Cortex of kidney (tissue), 1 donor: ENCODE results near the gene MRPL37.
"Not testable (repeated sequence)": the region's sequence is repeated elsewhere in the genome, so short reads cannot be mapped to it uniquely, and the experiment has no call there.

ENCODE experiments used
- DNase-seq: peaks from one replicate; lab custom pipeline; 2025; lab: John Stamatoyannopoulos, UW

Gene MRPL37

GRCh38 chr1:54199765-54200518 is at the start of gene MRPL37, which contains the start of gene CYB5RL:
Gene MRPL37, plus strand, starts transcription at chr1:54200167. Its CDS starts 77 bp downstream, at chr1:54200244.
Gene CYB5RL, minus strand, starts transcription at chr1:54200030. Its CDS starts 4,414 bp downstream, at chr1:54195616.
- no peak for DNase-seq

- DNase-seq: no peak
Observed at GRCh38 chr1:54151013-54151412, 49.0 kb upstream of the MRPL37 start.

DNA sequence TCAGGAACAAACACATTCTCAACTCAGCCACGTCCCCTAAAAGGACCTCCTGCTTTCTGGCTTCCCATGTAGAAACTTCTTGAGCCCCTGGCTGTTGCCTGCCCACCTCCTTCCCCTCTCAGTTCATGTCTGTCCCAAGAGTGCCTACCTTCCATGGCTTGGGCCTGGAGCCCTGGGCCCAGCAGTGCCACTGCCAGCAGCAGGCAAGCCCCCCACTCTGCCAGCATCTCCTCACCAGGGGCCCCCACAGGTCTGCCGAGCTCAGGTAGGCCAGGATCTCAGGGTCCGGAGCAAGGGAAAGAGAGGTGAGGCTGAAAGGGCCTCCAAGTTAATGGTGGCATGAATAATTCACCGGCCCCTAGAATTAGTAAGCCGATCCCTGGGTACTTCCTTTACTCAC is 47.3 kb upstream of the MRPL37 start, which contains the start of gene CDCP2:
Gene CDCP2 (minus strand): TSS at position 305 of the 400 bp plus-strand sequence. CDS start 78 bp downstream, at position 227.
- no peak for DNase-seq

GRCh38 chr1:54153535-54154439 is 46.2 kb upstream of the MRPL37 start:
- no peak for DNase-seq

GRCh38 chr1:54156201-54156600 is 43.8 kb upstream of the MRPL37 start:
- no peak for DNase-seq

DNA sequence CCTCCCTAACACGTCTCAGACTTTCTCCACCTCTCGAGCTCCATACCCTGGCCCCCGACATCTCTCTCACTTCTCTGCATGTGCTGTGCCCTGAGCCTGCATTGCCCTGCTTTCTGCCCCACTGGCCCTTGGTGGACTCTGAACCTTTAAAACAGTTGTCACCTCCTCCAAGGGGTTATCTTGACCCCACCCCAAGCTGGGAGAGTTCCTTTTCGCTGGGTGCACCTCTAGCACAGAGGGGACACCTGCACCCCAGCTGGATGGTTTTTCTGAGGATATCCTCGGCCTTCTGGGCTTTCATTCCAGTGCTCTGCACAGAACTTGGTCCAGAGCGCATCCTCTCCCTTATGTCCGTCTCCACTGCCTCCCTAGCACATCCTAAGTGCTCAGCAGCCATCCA is 43.0 kb upstream of the MRPL37 start:
- no peak for DNase-seq

- DNase-seq: no peak
Observed at GRCh38 chr1:54157401-54157800, 42.6 kb upstream of the MRPL37 start.

- DNase-seq: no peak
Observed at GRCh38 chr1:54158071-54158470, 41.9 kb upstream of the MRPL37 start.

- no peak for DNase-seq
Observed at GRCh38 chr1:54159733-54160316, 40.1 kb upstream of the MRPL37 start.

GRCh38 chr1:54160351-54160750 is 39.6 kb upstream of the MRPL37 start:
- DNase-seq: no peak

DNA sequence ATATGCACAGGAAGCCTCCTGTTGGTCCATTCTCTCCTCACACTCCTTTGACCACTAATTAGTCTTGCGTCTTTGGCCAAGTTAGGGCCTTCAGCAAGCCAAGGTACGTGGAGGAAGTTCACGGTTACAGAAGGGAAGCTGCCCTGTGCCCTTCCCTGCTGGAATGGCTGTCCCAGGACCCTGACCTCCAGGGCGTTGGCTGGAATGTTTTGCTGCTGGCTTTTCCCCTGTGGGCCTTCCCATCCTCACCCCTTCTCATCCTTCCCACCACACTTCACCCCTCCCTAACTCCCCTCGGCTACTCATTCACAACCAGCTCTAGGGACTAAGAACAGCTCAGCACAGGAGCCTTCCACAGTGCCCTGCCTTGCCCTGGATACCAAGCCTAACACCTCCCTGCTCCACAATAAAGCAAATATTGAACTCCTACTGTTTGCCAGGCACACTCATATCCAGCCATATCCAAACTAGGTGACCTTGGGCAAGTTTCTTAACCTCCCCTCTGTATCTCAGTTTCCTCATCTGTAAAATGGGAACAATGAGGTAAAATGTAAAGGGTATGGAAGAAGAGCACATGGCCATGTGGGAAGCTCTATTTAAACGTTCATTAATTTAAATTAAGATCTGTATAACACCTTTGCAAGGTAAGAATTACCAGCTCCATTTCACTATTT is 38.3 kb upstream of the MRPL37 start:
- no peak for DNase-seq

- DNase-seq: no peak
Observed at GRCh38 chr1:54163051-54163450, 36.9 kb upstream of the MRPL37 start.

DNA sequence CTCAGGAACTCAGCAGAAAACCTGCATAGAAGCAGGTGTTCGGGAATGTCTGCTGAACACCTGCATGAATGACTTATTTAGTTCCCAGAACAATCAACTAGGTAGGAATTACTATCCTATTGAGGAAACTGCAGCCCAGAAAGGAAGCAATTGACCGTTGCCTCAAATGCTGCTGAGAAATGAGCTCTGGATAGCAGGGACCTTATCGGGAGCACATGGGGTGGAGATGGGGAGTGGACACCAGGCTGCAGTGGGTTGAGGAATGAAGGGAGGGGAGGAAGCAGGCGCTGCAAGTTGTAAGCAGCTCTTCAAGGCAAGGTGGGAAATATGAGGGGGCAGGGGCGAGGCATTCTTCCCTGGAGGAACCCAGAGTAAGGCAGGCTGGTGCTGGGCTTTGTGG is 36.4 kb upstream of the MRPL37 start:
- no peak for DNase-seq

GRCh38 chr1:54165146-54165545 is 34.8 kb upstream of the MRPL37 start:
- DNase-seq: no peak

- DNase-seq: not testable (repeated sequence)
Observed at GRCh38 chr1:54166357-54166756, 33.6 kb upstream of the MRPL37 start.

- no peak for DNase-seq
Observed at GRCh38 chr1:54167422-54168139, 32.4 kb upstream of the MRPL37 start.

GRCh38 chr1:54168206-54168965 is 31.6 kb upstream of the MRPL37 start:
- DNase-seq: no peak

GRCh38 chr1:54169068-54169467 is 30.9 kb upstream of the MRPL37 start:
- DNase-seq: no peak

- no peak for DNase-seq
Observed at GRCh38 chr1:54171016-54171415, 29.0 kb upstream of the MRPL37 start.

GRCh38 chr1:54171606-54172005 is 28.4 kb upstream of the MRPL37 start:
- DNase-seq: no peak
